K562 (cell line): ENCODE data around the gene MYH11. TPM values are rescaled to one million over a fixed set of nuclear protein-coding genes. Genes with fewer than 3 reads are reported as not detected.

ENCODE experiments used
- BRD4 ChIP-seq: fragments of 200-600 bp; sonication (generic); IDR thresholded peaks from 2 replicates; pipeline ENCODE4 v1.6.1; 2017; ENCODE audit warnings: inconsistent platforms
- CBX3 ChIP-seq, 2 experiments: IDR thresholded peaks; 1 replicate in 1 of 2; 2 replicates in 1 of 2; pipeline ENCODE4 v1.6.1; 2012; ENCODE audit warnings: inconsistent platforms in 2 of 2, low read length in 2 of 2, borderline replicate concordance in 1 of 2, control low read depth in 1 of 2
- CREBBP ChIP-seq: IDR thresholded peaks from one replicate; pipeline ENCODE4 v1.6.1; 2012; ENCODE audit warnings: low read depth, mild to moderate bottlenecking, control low read depth, inconsistent platforms, low read length
- DPF2 ChIP-seq: fragments of 450-650 bp; IDR thresholded peaks from 2 replicates; pipeline ENCODE4 v1.6.1; 2016
- EP300 ChIP-seq: IDR thresholded peaks from 2 replicates; pipeline ENCODE4 v1.6.1; 2012; ENCODE audit warnings: low read length, improper control_type of control experiment
- EP400 ChIP-seq: fragments of 450-650 bp; IDR thresholded peaks from 2 replicates; pipeline ENCODE4 v1.6.1; 2017; ENCODE audit warnings: antibody characterized with exemption, mild to moderate bottlenecking, moderate library complexity
- FOXM1 ChIP-seq, 2 experiments: fragments of 450-650 bp in 1 of 2; sonication (generic) in 1 of 2; formaldehyde crosslinking in 1 of 2; IDR thresholded peaks; 2 replicates each; pipeline versions ENCODE4 v1.6.1 to v1.9.0; 2017 to 2022; ENCODE audit warnings: low read depth in 2 of 2, mild to moderate bottlenecking in 2 of 2, missing genetic modification reagents in 1 of 2, moderate library complexity in 1 of 2
- GATAD2B ChIP-seq: fragments of 450-650 bp; IDR thresholded peaks from 2 replicates; pipeline ENCODE4 v1.6.1; 2017; ENCODE audit warnings: mild to moderate bottlenecking, borderline replicate concordance
- NCOA4 ChIP-seq: fragments of 450-650 bp; IDR thresholded peaks from 2 replicates; pipeline ENCODE4 v1.6.1; 2018; ENCODE audit warnings: mild to moderate bottlenecking; ENCODE audit not compliant: partially characterized antibody
- RBFOX2 ChIP-seq: fragments of 200-400 bp; formaldehyde crosslinking; IDR thresholded peaks from 2 replicates; pipeline ENCODE4 v1.6.1; 2017; ENCODE audit warnings: low read depth, mild to moderate bottlenecking, low read length, moderate library complexity
- RBM22 ChIP-seq: fragments of 200-400 bp; formaldehyde crosslinking; IDR thresholded peaks from 2 replicates; pipeline ENCODE4 v1.6.1; 2018; ENCODE audit warnings: low read length, low read depth; ENCODE audit not compliant: poor library complexity, severe bottlenecking
- SMARCE1 ChIP-seq: fragments of 450-650 bp; IDR thresholded peaks from 2 replicates; pipeline ENCODE4 v1.7.1; 2016; ENCODE audit warnings: mild to moderate bottlenecking
- STAT5A ChIP-seq: IDR thresholded peaks from 2 replicates; pipeline ENCODE4 v1.6.1; 2012; ENCODE audit warnings: low read length, inconsistent platforms, borderline replicate concordance
- ZBTB8A ChIP-seq: fragments of 450-650 bp; IDR thresholded peaks from 2 replicates; pipeline ENCODE4 v1.6.1; 2018; ENCODE audit warnings: mild to moderate bottlenecking, moderate library complexity; ENCODE audit not compliant: partially characterized antibody
- ZNF124 ChIP-seq: sonication (generic); formaldehyde crosslinking; IDR thresholded peaks from 2 replicates; pipeline ENCODE4 v1.8.1; 2022; ENCODE audit warnings: missing genetic modification reagents
- ZNF668 ChIP-seq: fragments of 250-450 bp; sonication (Bioruptor Pico); IDR thresholded peaks from 2 replicates; pipeline ENCODE4 v1.8.0; 2022; ENCODE audit warnings: mild to moderate bottlenecking, inconsistent platforms
- polyA plus RNA-seq, 8 experiments: library from polyadenylated mRNA; depleted of rRNA in 4 of 8; stranded (reverse) in 5 of 8; unstranded in 3 of 8; fragments of >200 nt; fragmentation: Nextera tagmentation in 2 of 8; fragmentation: Illumina TruSeq in 1 of 8; extraction: Ambion mirVana in 2 of 8; extraction: Trizol in 1 of 8; gene quantifications; 2 replicates each; pipeline versions ENCODE4 v1.2.1 to v1.2.3, GENCODE V29; 2011 to 2014; ENCODE audit warnings: inconsistent platforms in 1 of 8, missing spikeins in 1 of 8
- total RNA-seq, 7 experiments: library from RNA; depleted of rRNA in 6 of 7; stranded (reverse); fragments of >200 nt in 6 of 7; fragmentation: Illumina TruSeq in 2 of 7; extraction: Trizol in 2 of 7; gene quantifications; 2 replicates each; pipeline versions ENCODE4 v1.2.1 to v1.2.3, GENCODE V29; 2011 to 2021; ENCODE audit warnings: low replicate concordance in 1 of 7
- TF ChIP-seq, protein P1 (sequence below): sonication (generic); formaldehyde crosslinking; IDR thresholded peaks from 2 replicates; pipeline ENCODE4 v1.8.0; 2023; ENCODE audit warnings: mild to moderate bottlenecking, missing genetic modification reagents
- TF ChIP-seq, protein P2 (sequence below): fragments of 450-650 bp; formaldehyde crosslinking; IDR thresholded peaks from 2 replicates; pipeline ENCODE4 v1.4.0; 2020; ENCODE audit warnings: mild to moderate bottlenecking
- TF ChIP-seq, protein P3 (sequence below): fragments of 450-650 bp; IDR thresholded peaks from 2 replicates; pipeline ENCODE4 v1.6.1; 2017; ENCODE audit warnings: antibody characterized with exemption, mild to moderate bottlenecking

Gene MYH11
- total and polyA plus RNA-seq, 9 of the 15 experiments (the other 6 are each of a cell fraction or from before 2014, with no cell fraction given): 0.05 to 0.47 (median 0.08) TPM; not detected in 5

DNA sequence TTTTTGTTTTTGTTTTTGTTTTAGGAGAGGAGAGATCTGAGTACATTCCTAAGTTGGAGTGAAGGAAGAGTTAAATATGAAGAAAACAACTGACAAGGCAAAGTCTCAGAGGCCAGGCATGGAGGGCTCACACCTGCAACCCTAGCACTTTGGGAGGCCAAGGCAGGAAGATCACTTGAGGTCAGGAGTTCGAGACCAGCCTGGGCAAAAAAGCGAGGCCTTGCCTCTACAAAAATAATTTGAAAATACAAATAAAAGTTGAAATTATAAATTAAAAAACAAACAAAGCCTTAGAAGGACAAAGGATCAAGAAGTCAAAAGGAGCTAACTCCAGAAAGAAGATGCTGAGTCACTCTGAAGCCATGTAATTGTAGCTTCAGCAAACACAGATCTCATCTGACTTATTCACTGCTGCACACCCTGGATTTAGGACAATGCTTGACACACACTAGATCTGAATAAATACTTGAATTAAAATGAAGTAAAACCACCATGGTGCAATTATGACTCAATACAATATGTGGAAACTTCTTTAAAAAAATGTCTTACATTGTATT is 22.5 kb upstream of the MYH11 start (continued):
- TF ChIP-seq, protein P1, sequence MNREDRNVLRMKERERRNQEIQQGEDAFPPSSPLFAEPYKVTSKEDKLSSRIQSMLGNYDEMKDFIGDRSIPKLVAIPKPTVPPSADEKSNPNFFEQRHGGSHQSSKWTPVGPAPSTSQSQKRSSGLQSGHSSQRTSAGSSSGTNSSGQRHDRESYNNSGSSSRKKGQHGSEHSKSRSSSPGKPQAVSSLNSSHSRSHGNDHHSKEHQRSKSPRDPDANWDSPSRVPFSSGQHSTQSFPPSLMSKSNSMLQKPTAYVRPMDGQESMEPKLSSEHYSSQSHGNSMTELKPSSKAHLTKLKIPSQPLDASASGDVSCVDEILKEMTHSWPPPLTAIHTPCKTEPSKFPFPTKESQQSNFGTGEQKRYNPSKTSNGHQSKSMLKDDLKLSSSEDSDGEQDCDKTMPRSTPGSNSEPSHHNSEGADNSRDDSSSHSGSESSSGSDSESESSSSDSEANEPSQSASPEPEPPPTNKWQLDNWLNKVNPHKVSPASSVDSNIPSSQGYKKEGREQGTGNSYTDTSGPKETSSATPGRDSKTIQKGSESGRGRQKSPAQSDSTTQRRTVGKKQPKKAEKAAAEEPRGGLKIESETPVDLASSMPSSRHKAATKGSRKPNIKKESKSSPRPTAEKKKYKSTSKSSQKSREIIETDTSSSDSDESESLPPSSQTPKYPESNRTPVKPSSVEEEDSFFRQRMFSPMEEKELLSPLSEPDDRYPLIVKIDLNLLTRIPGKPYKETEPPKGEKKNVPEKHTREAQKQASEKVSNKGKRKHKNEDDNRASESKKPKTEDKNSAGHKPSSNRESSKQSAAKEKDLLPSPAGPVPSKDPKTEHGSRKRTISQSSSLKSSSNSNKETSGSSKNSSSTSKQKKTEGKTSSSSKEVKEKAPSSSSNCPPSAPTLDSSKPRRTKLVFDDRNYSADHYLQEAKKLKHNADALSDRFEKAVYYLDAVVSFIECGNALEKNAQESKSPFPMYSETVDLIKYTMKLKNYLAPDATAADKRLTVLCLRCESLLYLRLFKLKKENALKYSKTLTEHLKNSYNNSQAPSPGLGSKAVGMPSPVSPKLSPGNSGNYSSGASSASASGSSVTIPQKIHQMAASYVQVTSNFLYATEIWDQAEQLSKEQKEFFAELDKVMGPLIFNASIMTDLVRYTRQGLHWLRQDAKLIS (CRISPR knock-in tag): no peak
- no peak for TF ChIP-seq NCOA4
- TF ChIP-seq EP300: 0 out of 2 replicates have a peak, but pooled peaks have one; percentile 47
- 0 out of 2 replicates have a peak, but pooled peaks have one; percentile 21 for TF ChIP-seq ZNF668 (CRISPR knock-in tag)
- TF ChIP-seq FOXM1 (IDR thresholded peaks at IDR 0.05; ENCODE audit: low read depth): no peak
- TF ChIP-seq FOXM1 (CRISPR knock-in tag; IDR thresholded peaks at IDR 0.05; ENCODE audit: low read depth): no peak
- TF ChIP-seq ZNF124: no peak
- TF ChIP-seq RBFOX2: no peak
- TF ChIP-seq RBM22: no peak
- TF ChIP-seq, protein P2, sequence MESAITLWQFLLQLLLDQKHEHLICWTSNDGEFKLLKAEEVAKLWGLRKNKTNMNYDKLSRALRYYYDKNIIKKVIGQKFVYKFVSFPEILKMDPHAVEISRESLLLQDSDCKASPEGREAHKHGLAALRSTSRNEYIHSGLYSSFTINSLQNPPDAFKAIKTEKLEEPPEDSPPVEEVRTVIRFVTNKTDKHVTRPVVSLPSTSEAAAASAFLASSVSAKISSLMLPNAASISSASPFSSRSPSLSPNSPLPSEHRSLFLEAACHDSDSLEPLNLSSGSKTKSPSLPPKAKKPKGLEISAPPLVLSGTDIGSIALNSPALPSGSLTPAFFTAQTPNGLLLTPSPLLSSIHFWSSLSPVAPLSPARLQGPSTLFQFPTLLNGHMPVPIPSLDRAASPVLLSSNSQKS (CRISPR knock-in tag): no peak
- peak; percentile 88 for TF ChIP-seq DPF2
- TF ChIP-seq STAT5A: no peak
- TF ChIP-seq, protein P3, sequence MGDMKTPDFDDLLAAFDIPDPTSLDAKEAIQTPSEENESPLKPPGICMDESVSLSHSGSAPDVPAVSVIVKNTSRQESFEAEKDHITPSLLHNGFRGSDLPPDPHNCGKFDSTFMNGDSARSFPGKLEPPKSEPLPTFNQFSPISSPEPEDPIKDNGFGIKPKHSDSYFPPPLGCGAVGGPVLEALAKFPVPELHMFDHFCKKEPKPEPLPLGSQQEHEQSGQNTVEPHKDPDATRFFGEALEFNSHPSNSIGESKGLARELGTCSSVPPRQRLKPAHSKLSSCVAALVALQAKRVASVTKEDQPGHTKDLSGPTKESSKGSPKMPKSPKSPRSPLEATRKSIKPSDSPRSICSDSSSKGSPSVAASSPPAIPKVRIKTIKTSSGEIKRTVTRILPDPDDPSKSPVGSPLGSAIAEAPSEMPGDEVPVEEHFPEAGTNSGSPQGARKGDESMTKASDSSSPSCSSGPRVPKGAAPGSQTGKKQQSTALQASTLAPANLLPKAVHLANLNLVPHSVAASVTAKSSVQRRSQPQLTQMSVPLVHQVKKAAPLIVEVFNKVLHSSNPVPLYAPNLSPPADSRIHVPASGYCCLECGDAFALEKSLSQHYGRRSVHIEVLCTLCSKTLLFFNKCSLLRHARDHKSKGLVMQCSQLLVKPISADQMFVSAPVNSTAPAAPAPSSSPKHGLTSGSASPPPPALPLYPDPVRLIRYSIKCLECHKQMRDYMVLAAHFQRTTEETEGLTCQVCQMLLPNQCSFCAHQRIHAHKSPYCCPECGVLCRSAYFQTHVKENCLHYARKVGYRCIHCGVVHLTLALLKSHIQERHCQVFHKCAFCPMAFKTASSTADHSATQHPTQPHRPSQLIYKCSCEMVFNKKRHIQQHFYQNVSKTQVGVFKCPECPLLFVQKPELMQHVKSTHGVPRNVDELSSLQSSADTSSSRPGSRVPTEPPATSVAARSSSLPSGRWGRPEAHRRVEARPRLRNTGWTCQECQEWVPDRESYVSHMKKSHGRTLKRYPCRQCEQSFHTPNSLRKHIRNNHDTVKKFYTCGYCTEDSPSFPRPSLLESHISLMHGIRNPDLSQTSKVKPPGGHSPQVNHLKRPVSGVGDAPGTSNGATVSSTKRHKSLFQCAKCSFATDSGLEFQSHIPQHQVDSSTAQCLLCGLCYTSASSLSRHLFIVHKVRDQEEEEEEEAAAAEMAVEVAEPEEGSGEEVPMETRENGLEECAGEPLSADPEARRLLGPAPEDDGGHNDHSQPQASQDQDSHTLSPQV: peak; percentile 94
- peak; percentile 52 for TF ChIP-seq EP400
- peak; percentile 78 for TF ChIP-seq SMARCE1
- no peak for TF ChIP-seq BRD4
- TF ChIP-seq CREBBP: no peak
- TF ChIP-seq GATAD2B: 0 out of 2 replicates have a peak, but pooled peaks have one; percentile 33
- TF ChIP-seq ZBTB8A: no peak
- no peak for TF ChIP-seq CBX3 (IDR thresholded peaks at IDR 0.05; ENCODE audit: borderline replicate concordance in 1 of 2, low read length in 2 of 2)
